Coronary artery (tissue), 2 donors: ENCODE measurements around the gene ACADS.

Experiments used
- DNase-seq: peaks from one replicate; pipeline ENCODE4 v3.0.0-alpha.2; 2017; ENCODE audit warnings: low spot score
- H3K27ac ChIP-seq, 2 donors: fragments of 200-600 bp; sonication (generic); one replicate each; pipeline ENCODE4 v1.5.1; 2016 to 2019
- H3K4me3 ChIP-seq: fragments of 200-600 bp; sonication (generic); 2 replicates; pipeline ENCODE4 v1.5.1; 2016; ENCODE audit warnings: mild to moderate bottlenecking, moderate library complexity
- CTCF ChIP-seq: fragments of 200-600 bp; sonication (generic); IDR thresholded peaks from one replicate; pipeline ENCODE4 v1.5.1; 2019; ENCODE audit warnings: antibody characterized with exemption

Gene ACADS

GRCh38 chr12:120736404-120737331, 11.0 kb downstream of the ACADS start:
- Histone ChIP-seq H3K27ac (no peak overlapping the region), H3K4me3 (no peak overlapping the region)
- no peak for DNase-seq
- TF ChIP-seq CTCF, result no peak

GRCh38 chr12:120737557-120738251, 12.1 kb downstream of the ACADS start:
- DNase-seq, result no peak
- Histone ChIP-seq H3K4me3 (no peak overlapping the region), H3K27ac (no peak overlapping the region)
- no peak for TF ChIP-seq CTCF

- Histone ChIP-seq H3K27ac (no peak overlapping the region), H3K4me3 (no peak overlapping the region)
- no peak for DNase-seq
- no peak for TF ChIP-seq CTCF
These were observed 12.8 kb downstream of the ACADS start for GRCh38 chr12:120738252-120739030.

GRCh38 chr12:120739031-120739762, 13.6 kb downstream of the ACADS start:
- H3K4me3 ChIP-seq, result no peak overlapping the region
- H3K27ac ChIP-seq, result no peak overlapping the region
- no peak for TF ChIP-seq CTCF
- DNase-seq, result no peak

- H3K27ac ChIP-seq, result no peak overlapping the region
- TF ChIP-seq CTCF, result no peak
- DNase-seq, result no peak
These were observed 14.4 kb downstream of the ACADS start for GRCh38 chr12:120739821-120740613.

GRCh38 chr12:120740871-120741270, 15.2 kb downstream of the ACADS start:
- TF ChIP-seq CTCF, result no peak
- no peak overlapping the region for H3K27ac ChIP-seq
- no peak overlapping the region for H3K4me3 ChIP-seq
- DNase-seq, result no peak

More at GRCh38 chr12:120739821-120740613, 14.4 kb downstream of the ACADS start:
- no peak overlapping the region for H3K4me3 ChIP-seq
